Lung (tissue), 12 donors: ENCODE data around the gene TMEM59L. TPM values are rescaled to one million over a fixed set of nuclear protein-coding genes. Genes with fewer than 3 reads are reported as not detected.

Experiments
- ATAC-seq: fragments of 200-7000 bp; cut with Tn5 transposase; one replicate; pipeline ENCODE4 v1.9.1; 2020; ENCODE audit warnings: moderate number of reproducible peaks; ENCODE audit not compliant: insufficient read depth, low FRiP score
- DNase-seq, 3 donors: peaks; one replicate each; pipeline ENCODE4 v3.0.0-alpha.2; 2013 to 2017
- H3K27ac ChIP-seq, 2 donors: one replicate each; pipeline ENCODE4 v1.5.1; 2013; ENCODE audit warnings: mild to moderate bottlenecking in 2 of 2, moderate library complexity in 2 of 2, control low read depth in 1 of 2, inconsistent platforms in 1 of 2, low read depth in 1 of 2, low read length in 1 of 2
- H3K27me3 ChIP-seq, 3 donors: one replicate each; pipeline ENCODE4 v1.5.1; 2013; ENCODE audit warnings: low read length in 2 of 3; ENCODE audit not compliant: control insufficient read depth in 3 of 3, insufficient read depth in 3 of 3
- H3K36me3 ChIP-seq, 4 donors: one replicate each; pipeline ENCODE4 v1.5.1; 2013; ENCODE audit warnings: low read length in 4 of 4, mild to moderate bottlenecking in 1 of 4, moderate library complexity in 1 of 4; ENCODE audit not compliant: control insufficient read depth in 4 of 4, insufficient read depth in 4 of 4
- H3K4me1 ChIP-seq, 5 donors: one replicate each; pipeline ENCODE4 v1.5.1; 2013; ENCODE audit warnings: low read length in 5 of 5, mild to moderate bottlenecking in 2 of 5, moderate library complexity in 1 of 5; ENCODE audit not compliant: control insufficient read depth in 5 of 5, insufficient read depth in 5 of 5
- H3K4me3 ChIP-seq: one replicate; pipeline ENCODE4 v1.5.1; 2013; ENCODE audit warnings: mild to moderate bottlenecking, control low read depth, moderate library complexity
- H3K9ac ChIP-seq, 2 donors: one replicate each; pipeline ENCODE4 v1.5.1; 2013; ENCODE audit warnings: low read length in 2 of 2, control low read depth in 1 of 2; ENCODE audit not compliant: insufficient read depth in 1 of 2
- H3K9me3 ChIP-seq, 4 donors: one replicate each; pipeline ENCODE4 v1.5.1; 2013; ENCODE audit warnings: low read length in 3 of 4, mild to moderate bottlenecking in 1 of 4, moderate library complexity in 1 of 4; ENCODE audit not compliant: control insufficient read depth in 4 of 4, insufficient read depth in 3 of 4
- WGBS, 2 donors: extraction: QIAGEN DNeasy Blood & Tissue Kit; methylation state at CpG; one replicate each; pipeline ENCODE4 v1.1.7; 2013; 5-methylcytosine and 5-hydroxymethylcytosine counted together
- polyA plus RNA-seq, 2 donors: library from polyadenylated mRNA; stranded (reverse); fragments of 200-250 nt; gene quantifications; one replicate each; pipeline ENCODE4 v1.2.1, GENCODE V29; 2013
- total RNA-seq, 2 donors: library from RNA; depleted of rRNA in 1 of 2; stranded (reverse); fragments of >200 nt in 1 of 2; gene quantifications; one replicate each; pipeline ENCODE4 v1.2.1, GENCODE V29; 2014 to 2021
- TF ChIP-seq, protein P1 (sequence below): IDR thresholded peaks from 2 replicates; pipeline ENCODE4 v1.5.1; 2012; ENCODE audit warnings: mild to moderate bottlenecking; ENCODE audit errors: control extremely low read depth, extremely low read depth
- donor health status: control.
- donor health status: control.
- donor health status: Bipolar disorder and iron deficiency.
- donor health status: healthy.
- donor health status: DM: yes; HTN: yes; CAD: no.

Gene TMEM59L
- total and polyA plus RNA-seq, 4 donors = 0.49 to 2.8 (median 1.4) TPM

DNA sequence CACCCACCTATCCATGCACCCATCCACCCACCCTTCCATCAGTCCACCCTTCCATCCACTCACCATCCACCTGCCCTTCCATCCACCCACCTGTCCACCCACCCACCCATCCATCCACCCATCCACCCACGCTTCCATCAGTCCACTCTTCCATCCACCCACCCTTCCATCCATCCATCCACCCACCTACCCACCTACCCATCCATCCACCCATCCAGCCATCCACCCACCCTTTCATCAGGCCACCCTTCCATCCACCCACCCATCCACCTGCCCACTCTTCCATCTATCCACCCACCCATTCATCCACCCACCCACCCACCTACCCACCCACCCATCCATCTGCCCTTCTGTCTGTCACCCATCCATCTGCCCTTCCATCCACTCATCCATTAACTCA lies 41.2 kb downstream of the TMEM59L start:
- no peaks in the 10 kb centered on the region for H3K9me3 ChIP-seq
- H3K9ac ChIP-seq = no peak overlapping the region
- no peaks in the 10 kb centered on the region for H3K27me3 ChIP-seq
- no peak for DNase-seq
- peaks cover 0 to 25% (median 19%) of the 10 kb centered on the region in 5 donors for H3K4me1 ChIP-seq
- 97 to 100% methylated on average over 1 of the region's 1 CpG for WGBS, 2 donors
- no peak overlapping the region for H3K27ac ChIP-seq
- H3K36me3 ChIP-seq = peaks cover 0 to 2% (median 0%) of the 10 kb centered on the region in 4 donors
- no peak for ATAC-seq
- H3K4me3 ChIP-seq = no peak overlapping the region
- TF ChIP-seq, protein P1, sequence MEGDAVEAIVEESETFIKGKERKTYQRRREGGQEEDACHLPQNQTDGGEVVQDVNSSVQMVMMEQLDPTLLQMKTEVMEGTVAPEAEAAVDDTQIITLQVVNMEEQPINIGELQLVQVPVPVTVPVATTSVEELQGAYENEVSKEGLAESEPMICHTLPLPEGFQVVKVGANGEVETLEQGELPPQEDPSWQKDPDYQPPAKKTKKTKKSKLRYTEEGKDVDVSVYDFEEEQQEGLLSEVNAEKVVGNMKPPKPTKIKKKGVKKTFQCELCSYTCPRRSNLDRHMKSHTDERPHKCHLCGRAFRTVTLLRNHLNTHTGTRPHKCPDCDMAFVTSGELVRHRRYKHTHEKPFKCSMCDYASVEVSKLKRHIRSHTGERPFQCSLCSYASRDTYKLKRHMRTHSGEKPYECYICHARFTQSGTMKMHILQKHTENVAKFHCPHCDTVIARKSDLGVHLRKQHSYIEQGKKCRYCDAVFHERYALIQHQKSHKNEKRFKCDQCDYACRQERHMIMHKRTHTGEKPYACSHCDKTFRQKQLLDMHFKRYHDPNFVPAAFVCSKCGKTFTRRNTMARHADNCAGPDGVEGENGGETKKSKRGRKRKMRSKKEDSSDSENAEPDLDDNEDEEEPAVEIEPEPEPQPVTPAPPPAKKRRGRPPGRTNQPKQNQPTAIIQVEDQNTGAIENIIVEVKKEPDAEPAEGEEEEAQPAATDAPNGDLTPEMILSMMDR = no peak

DNA sequence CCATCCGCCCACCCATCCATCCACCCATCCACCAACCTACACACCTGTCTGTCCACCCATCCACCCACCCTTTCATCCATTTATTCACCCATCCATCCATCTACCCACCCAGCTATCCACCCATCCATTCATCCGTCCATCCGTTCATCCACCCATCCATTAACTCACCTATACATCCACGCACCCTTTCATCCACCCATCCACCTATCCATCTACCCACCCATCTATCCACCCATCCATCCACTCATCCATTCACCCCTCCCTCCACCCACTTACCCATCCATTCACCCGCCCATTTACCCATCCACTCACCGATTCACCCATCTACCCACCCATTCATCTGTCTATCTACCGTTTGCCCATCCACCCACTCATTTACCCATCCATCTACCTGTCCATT lies 41.8 kb downstream of the TMEM59L start:
- H3K27me3 ChIP-seq = no peaks in the 10 kb centered on the region
- no peak overlapping the region for H3K9ac ChIP-seq
- H3K27ac ChIP-seq = no peak overlapping the region
- H3K36me3 ChIP-seq = peaks cover 0 to 2% (median 0%) of the 10 kb centered on the region in 4 donors
- H3K9me3 ChIP-seq = no peaks in the 10 kb centered on the region
- TF ChIP-seq, protein P1 = no peak
- WGBS, 2 donors = 97 to 98% methylated on average over 7 of the region's 7 CpGs
- no peak for DNase-seq
- ATAC-seq = no peak
- H3K4me3 ChIP-seq = no peak overlapping the region
- H3K4me1 ChIP-seq = peaks cover 0 to 19% (median 12%) of the 10 kb centered on the region in 5 donors

GRCh38 chr19:18655173-18655844 lies 42.6 kb downstream of the TMEM59L start:
- Histone ChIP-seq H3K27ac (no peak overlapping the region), H3K4me3 (no peak overlapping the region), H3K9me3 (no peaks in the 10 kb centered on the region), H3K27me3 (no peaks in the 10 kb centered on the region), H3K4me1 (peaks cover 0 to 11% (median 10%) of the 10 kb centered on the region in 5 donors), H3K36me3 (peaks cover 0 to 2% (median 0%) of the 10 kb centered on the region in 4 donors), H3K9ac (no peak overlapping the region)
- DNase-seq = no peak
- TF ChIP-seq, protein P1 = no peak
- ATAC-seq = no peak
- WGBS, 2 donors = 96 to 97% methylated on average over 13 of the region's 13 CpGs
